GM20000 (cell line): ENCODE data around the gene TSPAN18.

ENCODE experiments used
- DNase-seq: peaks from one replicate; pipeline ENCODE4 v3.0.0; 2012; ENCODE audit warnings: low spot score
- CTCF ChIP-seq: IDR thresholded peaks from 2 replicates; pipeline ENCODE4 v1.5.1; 2012; ENCODE audit warnings: mild to moderate bottlenecking, control low read depth; ENCODE audit errors: extremely low read depth, missing control alignments

TSPAN18 gene

GRCh38 chr11:44692460-44692859 lies 34.3 kb upstream of the TSPAN18 start:
- no peak for TF ChIP-seq CTCF
- DNase-seq = no peak

GRCh38 chr11:44693654-44694119 lies 33.1 kb upstream of the TSPAN18 start:
- no peak for DNase-seq

GRCh38 chr11:44694443-44694842 lies 32.3 kb upstream of the TSPAN18 start:
- TF ChIP-seq CTCF = no peak
- no peak for DNase-seq

More at GRCh38 chr11:44693654-44694119, 33.1 kb upstream of the TSPAN18 start:
- TF ChIP-seq CTCF = no peak

GRCh38 chr11:44695169-44695833 lies 31.5 kb upstream of the TSPAN18 start:
- no peak for TF ChIP-seq CTCF

GRCh38 chr11:44698252-44698912 lies 28.4 kb upstream of the TSPAN18 start:
- TF ChIP-seq CTCF = no peak
- no peak for DNase-seq

More at GRCh38 chr11:44695169-44695833, 31.5 kb upstream of the TSPAN18 start:
- DNase-seq = no peak

- no peak for DNase-seq
- no peak for TF ChIP-seq CTCF
Observed at GRCh38 chr11:44699497-44700408, 27.0 kb upstream of the TSPAN18 start.
